H9 (cell line): Measurements from ENCODE around the gene ARID3A. TPM values are rescaled to one million over a fixed set of nuclear protein-coding genes. Genes with fewer than 3 reads are reported as not detected.

ENCODE experiments used
- DNase-seq: peaks from one replicate; pipeline ENCODE4 v3.0.0-alpha.2; 2017
- H2AFZ ChIP-seq: one replicate; pipeline ENCODE4 v1.6.1; 2013; ENCODE audit warnings: mild to moderate bottlenecking, low read length, control low read depth, moderate library complexity
- H2AK5ac ChIP-seq: 2 replicates; pipeline ENCODE4 v1.6.1; 2013; ENCODE audit warnings: low read length, control low read depth, mixed read lengths; ENCODE audit not compliant: insufficient read length
- H2BK120ac ChIP-seq: one replicate; pipeline ENCODE4 v1.6.1; 2013; ENCODE audit warnings: low read depth, mild to moderate bottlenecking, low read length, control low read depth, inconsistent platforms; ENCODE audit not compliant: poor library complexity, severe bottlenecking
- H2BK12ac ChIP-seq: 2 replicates; pipeline ENCODE4 v1.6.1; 2013; ENCODE audit warnings: low read length, control low read depth, mixed read lengths, low read depth; ENCODE audit not compliant: insufficient read length
- H2BK15ac ChIP-seq: 2 replicates; pipeline ENCODE4 v1.6.1; 2013; ENCODE audit warnings: low read depth, low read length, control low read depth
- H2BK20ac ChIP-seq: one replicate; pipeline ENCODE4 v1.6.1; 2013; ENCODE audit warnings: low read depth, mild to moderate bottlenecking, low read length, control low read depth, inconsistent platforms; ENCODE audit not compliant: poor library complexity, severe bottlenecking
- H2BK5ac ChIP-seq: 2 replicates; pipeline ENCODE4 v1.6.1; 2013; ENCODE audit warnings: low read length, control low read depth, mixed read lengths; ENCODE audit not compliant: insufficient read length
- H3K14ac ChIP-seq: 2 replicates; pipeline ENCODE4 v1.6.1; 2013; ENCODE audit warnings: low read length, control low read depth; ENCODE audit not compliant: insufficient read depth
- H3K18ac ChIP-seq: 2 replicates; pipeline ENCODE4 v1.6.1; 2013; ENCODE audit warnings: low read depth, mild to moderate bottlenecking, mixed read lengths, low read length, control low read depth; ENCODE audit not compliant: insufficient read length
- H3K23ac ChIP-seq: 2 replicates; pipeline ENCODE4 v1.6.1; 2013; ENCODE audit warnings: low read length, control low read depth, mixed read lengths, low read depth; ENCODE audit not compliant: insufficient read length
- H3K23me2 ChIP-seq: 2 replicates; pipeline ENCODE4 v1.6.1; 2013; ENCODE audit warnings: low read depth, mild to moderate bottlenecking, mixed read lengths, low read length, control low read depth; ENCODE audit not compliant: insufficient read length, poor library complexity, severe bottlenecking
- H3K27ac ChIP-seq: 2 replicates; pipeline ENCODE4 v1.5.1; 2013; ENCODE audit warnings: low read length, control low read depth, mixed read lengths, low read depth; ENCODE audit not compliant: insufficient read length
- H3K27me3 ChIP-seq: 2 replicates; pipeline ENCODE4 v1.6.1; 2013; ENCODE audit warnings: low read length, control low read depth, inconsistent platforms; ENCODE audit not compliant: insufficient read depth
- H3K4ac ChIP-seq: 2 replicates; pipeline ENCODE4 v1.6.1; 2013; ENCODE audit warnings: low read depth, mild to moderate bottlenecking, control low read depth, inconsistent platforms, low read length, moderate library complexity
- H3K4me1 ChIP-seq: 2 replicates; pipeline ENCODE4 v1.6.1; 2013; ENCODE audit warnings: low read length, control low read depth, inconsistent platforms; ENCODE audit not compliant: insufficient read depth
- H3K4me2 ChIP-seq: 2 replicates; pipeline ENCODE4 v1.6.1; 2013; ENCODE audit warnings: low read length, control low read depth, mixed read lengths; ENCODE audit not compliant: insufficient read length, insufficient read depth
- H3K56ac ChIP-seq: 2 replicates; pipeline ENCODE4 v1.6.1; 2013; ENCODE audit warnings: low read depth, mild to moderate bottlenecking, mixed read lengths, low read length, control low read depth; ENCODE audit not compliant: insufficient read length
- H3K79me1 ChIP-seq: 2 replicates; pipeline ENCODE4 v1.6.1; 2013; ENCODE audit warnings: low read depth, mild to moderate bottlenecking, moderate library complexity, low read length, control low read depth, inconsistent platforms; ENCODE audit not compliant: insufficient read depth, poor library complexity, severe bottlenecking
- H3K79me2 ChIP-seq: 2 replicates; pipeline ENCODE4 v1.6.1; 2013; ENCODE audit warnings: low read length, control low read depth, inconsistent platforms; ENCODE audit not compliant: insufficient read depth
- H3K9ac ChIP-seq: 2 replicates; pipeline ENCODE4 v1.6.1; 2013; ENCODE audit warnings: low read length, control low read depth, mixed read lengths; ENCODE audit not compliant: insufficient read length; ENCODE audit errors: extremely low read depth
- H3K9me3 ChIP-seq: one replicate; pipeline ENCODE4 v1.6.1; 2013; ENCODE audit warnings: low read depth, low read length, inconsistent platforms; ENCODE audit not compliant: control insufficient read depth
- H3T11ph ChIP-seq: one replicate; pipeline ENCODE4 v1.6.1; 2013; ENCODE audit warnings: mild to moderate bottlenecking, low read length, control low read depth, inconsistent platforms
- H4K20me1 ChIP-seq: one replicate; pipeline ENCODE4 v1.6.1; 2013; ENCODE audit not compliant: control insufficient read depth, insufficient read length, insufficient read depth
- H4K5ac ChIP-seq: 2 replicates; pipeline ENCODE4 v1.6.1; 2013; ENCODE audit warnings: low read depth, mild to moderate bottlenecking, mixed read lengths, low read length, control low read depth; ENCODE audit not compliant: insufficient read length
- H4K8ac ChIP-seq: replicated peaks from 2 replicates; pipeline ENCODE4 v1.6.1; 2013; ENCODE audit warnings: low read length, control low read depth, mixed read lengths, low read depth; ENCODE audit not compliant: insufficient read length
- H4K91ac ChIP-seq: 2 replicates; pipeline ENCODE4 v1.6.1; 2013; ENCODE audit warnings: low read depth, mild to moderate bottlenecking, moderate library complexity, mixed read lengths, low read length, control low read depth; ENCODE audit not compliant: insufficient read length
- H3K27ac Mint-ChIP-seq, 3 experiments: 2 replicates in 2 of 3; 3 replicates in 1 of 3; pipeline ENCODE4 v1.8.0; 2020 to 2021; ENCODE audit warnings: mixed read lengths in 3 of 3, mild to moderate bottlenecking in 1 of 3, moderate library complexity in 1 of 3
- H3K27me3 Mint-ChIP-seq: 2 replicates; pipeline ENCODE4 v1.8.0; 2021; ENCODE audit warnings: low read depth, mild to moderate bottlenecking, moderate library complexity, mixed read lengths
- H3K36me3 Mint-ChIP-seq, 3 experiments: 2 replicates in 2 of 3; 3 replicates in 1 of 3; pipeline ENCODE4 v1.8.0; 2020 to 2021; ENCODE audit warnings: low read depth in 3 of 3, mixed read lengths in 3 of 3; ENCODE audit not compliant: insufficient read depth in 1 of 3
- H3K4me1 Mint-ChIP-seq, 2 experiments: 2 replicates each; pipeline ENCODE4 v1.8.0; 2020; ENCODE audit warnings: mixed read lengths in 2 of 2
- H3K4me3 Mint-ChIP-seq, 2 experiments: 2 replicates in 1 of 2; 3 replicates in 1 of 2; pipeline ENCODE4 v1.8.0; 2020 to 2021; ENCODE audit warnings: mild to moderate bottlenecking in 2 of 2, mixed read lengths in 2 of 2, moderate library complexity in 1 of 2
- H3K9me3 Mint-ChIP-seq, 2 experiments: 2 replicates in 1 of 2; 3 replicates in 1 of 2; pipeline ENCODE4 v1.8.0; 2020; ENCODE audit warnings: mild to moderate bottlenecking in 2 of 2, mixed read lengths in 2 of 2, moderate library complexity in 1 of 2
- WGBS: extraction: QIAGEN DNeasy Blood & Tissue Kit; methylation state at CpG from one replicate; pipeline ENCODE4 v1.1.7; 2013; ENCODE audit warnings: missing lambda C conversion rate, low lambda C conversion rate, mixed read lengths; ENCODE audit not compliant: insufficient read length; ENCODE audit errors: extremely low coverage; 5-methylcytosine and 5-hydroxymethylcytosine counted together
- total RNA-seq: library from RNA; stranded (reverse); gene quantifications from 2 replicates; pipeline ENCODE4 v1.2.1, GENCODE V29; 2021
- TF ChIP-seq, protein P1 (sequence below): fragments of 200-600 bp; sonication (generic); conservative IDR thresholded peaks from 3 replicates; pipeline ENCODE4 v1.8.0; 2021; ENCODE audit warnings: antibody characterized with exemption, mild to moderate bottlenecking

ARID3A gene
- total RNA-seq, 1 experiment from 2014 or later: 98.3 TPM

DNA sequence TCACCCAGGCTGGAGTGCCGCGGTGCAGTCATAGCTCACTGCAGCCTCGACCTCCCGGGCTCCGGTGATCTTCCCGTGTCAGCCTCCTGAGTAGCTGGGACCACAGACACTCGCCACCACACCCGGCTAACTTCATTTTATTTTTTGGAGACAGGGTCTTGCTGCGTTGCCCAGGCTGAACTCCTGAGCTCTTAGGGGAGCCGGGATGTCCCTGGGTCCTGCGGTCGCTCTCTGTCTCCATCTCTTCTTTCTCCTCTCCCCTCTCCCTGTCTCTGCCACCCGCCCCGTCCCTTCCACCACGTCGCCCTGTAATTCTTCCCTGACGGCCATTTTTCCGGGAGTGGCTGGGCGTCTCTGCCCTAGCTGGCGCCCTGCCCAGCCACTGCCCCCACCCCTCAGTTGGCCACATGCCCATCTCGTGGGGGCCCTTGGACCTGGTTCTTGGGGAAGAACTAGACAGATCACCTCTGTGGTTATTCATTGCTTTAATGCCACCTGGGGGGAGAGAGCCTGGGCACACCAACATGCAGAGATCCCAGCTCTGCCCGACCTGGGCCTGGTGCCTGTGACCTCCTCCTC, 18.9 kb downstream of the ARID3A start:
- no peak overlapping the region for H2BK5ac ChIP-seq

More for the DNA sequence above, 18.9 kb downstream of the ARID3A start:
- no peak overlapping the region for H3T11ph ChIP-seq
- no peak overlapping the region for H2BK20ac ChIP-seq
- H3K27ac ChIP-seq: no peak overlapping the region
- H3K79me2 ChIP-seq: peaks cover 2% of the 10 kb centered on the region; the same call in 1 of the 2 replicates
- no peaks in the 10 kb centered on the region for H3K27me3 ChIP-seq
- no peak overlapping the region for H2AK5ac ChIP-seq
- H4K5ac ChIP-seq: no peak overlapping the region
- Mint-ChIP-seq H3K36me3 (peaks cover 14 to 31% (median 31%) of the 10 kb centered on the region in 3 experiments; a peak in 6 of 7 replicates), H3K4me3 (no peak overlapping the region), H3K27me3 (no peaks in the 10 kb centered on the region; the same call in 1 of the 2 replicates), H3K27ac (peak overlapping the region in 1 of 3 experiments; percentile 72; a peak in 2 of 7 replicates), H3K9me3 (no peaks in the 10 kb centered on the region), H3K4me1 (no peaks in the 10 kb centered on the region)
- WGBS: no CpG with 5 or more reads among the region's 22 CpGs
- no peak overlapping the region for H3K18ac ChIP-seq
- no peak overlapping the region for H2BK15ac ChIP-seq
- no peak overlapping the region for H2BK12ac ChIP-seq
- H3K56ac ChIP-seq: no peak overlapping the region
- H3K9ac ChIP-seq: no peak overlapping the region
- no peak for DNase-seq
- H2AFZ ChIP-seq: no peak overlapping the region
- H4K8ac ChIP-seq: no peak overlapping the region
- no peak overlapping the region for H2BK120ac ChIP-seq
- no peaks in the 10 kb centered on the region for H3K23me2 ChIP-seq
- TF ChIP-seq, protein P1, sequence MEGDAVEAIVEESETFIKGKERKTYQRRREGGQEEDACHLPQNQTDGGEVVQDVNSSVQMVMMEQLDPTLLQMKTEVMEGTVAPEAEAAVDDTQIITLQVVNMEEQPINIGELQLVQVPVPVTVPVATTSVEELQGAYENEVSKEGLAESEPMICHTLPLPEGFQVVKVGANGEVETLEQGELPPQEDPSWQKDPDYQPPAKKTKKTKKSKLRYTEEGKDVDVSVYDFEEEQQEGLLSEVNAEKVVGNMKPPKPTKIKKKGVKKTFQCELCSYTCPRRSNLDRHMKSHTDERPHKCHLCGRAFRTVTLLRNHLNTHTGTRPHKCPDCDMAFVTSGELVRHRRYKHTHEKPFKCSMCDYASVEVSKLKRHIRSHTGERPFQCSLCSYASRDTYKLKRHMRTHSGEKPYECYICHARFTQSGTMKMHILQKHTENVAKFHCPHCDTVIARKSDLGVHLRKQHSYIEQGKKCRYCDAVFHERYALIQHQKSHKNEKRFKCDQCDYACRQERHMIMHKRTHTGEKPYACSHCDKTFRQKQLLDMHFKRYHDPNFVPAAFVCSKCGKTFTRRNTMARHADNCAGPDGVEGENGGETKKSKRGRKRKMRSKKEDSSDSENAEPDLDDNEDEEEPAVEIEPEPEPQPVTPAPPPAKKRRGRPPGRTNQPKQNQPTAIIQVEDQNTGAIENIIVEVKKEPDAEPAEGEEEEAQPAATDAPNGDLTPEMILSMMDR: no peak
- H4K20me1 ChIP-seq: peaks cover 12% of the 10 kb centered on the region
- H3K23ac ChIP-seq: no peak overlapping the region
- no peak overlapping the region for H3K4ac ChIP-seq
- H3K9me3 ChIP-seq: no peaks in the 10 kb centered on the region
- no peak overlapping the region for H4K91ac ChIP-seq
- no peak overlapping the region for H3K14ac ChIP-seq
- no peak overlapping the region for H3K4me2 ChIP-seq
- no peaks in the 10 kb centered on the region for H3K4me1 ChIP-seq
- no peaks in the 10 kb centered on the region for H3K79me1 ChIP-seq
